ENCODE data around the gene STAG3. TPM values are rescaled to one million over a fixed set of nuclear protein-coding genes. Genes with fewer than 3 reads are reported as not detected.
"Not testable (repeated sequence)": the region's sequence is repeated elsewhere in the genome, so short reads cannot be mapped to it uniquely, and the experiment has no call there.

STAG3 gene
- total and polyA plus RNA-seq, 10 of the 15 experiments (the other 5 are each of a cell fraction or from before 2014, with no cell fraction given), result 73.0 to 306 (median 120) TPM

- H3K36me3 ChIP-seq (ENCODE audit: control insufficient read depth in 2 of 2, insufficient read depth in 2 of 2, low read length in 1 of 2); DNase-seq (ENCODE audit: low read depth, low spot score); intact Hi-C loops (cut with micrococcal nuclease; ENCODE audit: unreplicated experiment); FAIRE-seq; ATAC-seq; H3K79me2 ChIP-seq (ENCODE audit: control insufficient read depth, insufficient read depth, low read length); BruUV-seq (replicated peaks); H3K4me3 ChIP-seq; H4K20me1 ChIP-seq (ENCODE audit: control insufficient read depth, insufficient read depth); in situ Hi-C loops (cut with MboI); H3K9me3 ChIP-seq (replicated peaks; ENCODE audit: control insufficient read depth, insufficient read depth, low read length); H3K27me3 ChIP-seq (replicated peaks in 1 of 2; ENCODE audit: control insufficient read depth in 2 of 2, insufficient read depth in 2 of 2, low read length in 1 of 2): not testable (repeated sequence)
- ChIA-PET SMC1A (ENCODE audit: uncharacterized antibody, unreplicated experiment) (interaction anchor here (0.6 to 7.0 kb wide), 4 partner anchors 17 to 184 kb away, joined by 3 to 112 read pairs (median 20); partner anchors contain the start of gene PVRIG), POLR2A (interaction anchor here (5.8 kb wide), 1 partner anchor 17 kb away, joined by 60 read pairs; no protein-coding TSS in a partner anchor), CTCF (interaction anchor here (3.0 to 7.0 kb wide), 3 partner anchors 17 to 59 kb away, joined by 10 to 65 read pairs (median 56); no protein-coding TSS in a partner anchor), RAD21 (ENCODE audit: unreplicated experiment) (interaction anchor here (4.5 kb wide), 1 partner anchor 18 kb away, joined by 30 read pairs; no protein-coding TSS in a partner anchor)
- H3K4me2 ChIP-seq (ENCODE audit: control insufficient read depth, insufficient read depth), result peak overlapping the region; percentile 20; the same call in 1 of the 2 replicates
- 0 out of 2 replicates have a peak, but pooled peaks have one; percentile 4 for TF ChIP-seq YY1 (IDR thresholded peaks at IDR 0.05; ENCODE audit: low read depth, low read length)
- 96% methylated on average over 6 of the region's 6 CpGs for WGBS (ENCODE audit: insufficient coverage, insufficient replicate concordance, low lambda C conversion rate, missing lambda C conversion rate)
- peak overlapping the region; percentile 12; the same call in 1 of the 2 replicates for H3K9ac ChIP-seq (ENCODE audit: control insufficient read depth, insufficient read depth, low read length)
- H2AFZ ChIP-seq (ENCODE audit: control insufficient read depth, low read depth, low read length), result peak overlapping the region; percentile 70
- peaks cover 37% of the 10 kb centered on the region for H3K4me1 ChIP-seq (ENCODE audit: control insufficient read depth, insufficient read depth, low read length)
- H3K27ac ChIP-seq (ENCODE audit: control insufficient read depth, insufficient read depth), result peak overlapping the region; percentile 42
Measured at GRCh38 chr7:100192281-100192862, 14.7 kb downstream of the STAG3 start.

GRCh38 chr7:100192969-100193368, 15.3 kb downstream of the STAG3 start:
- Histone ChIP-seq H3K79me2 (ENCODE audit: control insufficient read depth, insufficient read depth, low read length) (no peaks in the 10 kb centered on the region), H4K20me1 (ENCODE audit: control insufficient read depth, insufficient read depth) (no peaks in the 10 kb centered on the region), H3K4me1 (ENCODE audit: control insufficient read depth, insufficient read depth, low read length) (peaks cover 37% of the 10 kb centered on the region), H2AFZ (ENCODE audit: control insufficient read depth, low read depth, low read length) (no peak overlapping the region), H3K27ac (ENCODE audit: control insufficient read depth, insufficient read depth) (peak overlapping the region; percentile 42), H3K4me3 (no peak overlapping the region), H3K9ac (ENCODE audit: control insufficient read depth, insufficient read depth, low read length) (no peak overlapping the region), H3K27me3 (replicated peaks in 1 of 2; ENCODE audit: control insufficient read depth in 2 of 2, insufficient read depth in 2 of 2, low read length in 1 of 2) (no peaks in the 10 kb centered on the region), H3K9me3 (replicated peaks; ENCODE audit: control insufficient read depth, insufficient read depth, low read length) (no peaks in the 10 kb centered on the region), H3K36me3 (ENCODE audit: control insufficient read depth in 2 of 2, insufficient read depth in 2 of 2, low read length in 1 of 2) (no peaks in the 10 kb centered on the region), H3K4me2 (ENCODE audit: control insufficient read depth, insufficient read depth) (no peak overlapping the region)
- ATAC-seq (no peak), DNase-seq (ENCODE audit: low read depth, low spot score) (no peak), FAIRE-seq (no peak)
- ChIA-PET CTCF (interaction anchor here (0.9 to 7.0 kb wide), 5 partner anchors 10 to 60 kb away, joined by 4 to 65 read pairs (median 10); no protein-coding TSS in a partner anchor), SMC1A (ENCODE audit: uncharacterized antibody, unreplicated experiment) (interaction anchor here (0.6 to 7.0 kb wide), 10 partner anchors 10 to 184 kb away, joined by 3 to 112 read pairs (median 4); partner anchors contain the start of genes LAMTOR4 and PVRIG), RAD21 (ENCODE audit: unreplicated experiment) (interaction anchor here (0.8 to 4.5 kb wide), 4 partner anchors 10 to 60 kb away, joined by 3 to 30 read pairs (median 4); partner anchors contain the start of gene LAMTOR4), POLR2A (interaction anchor here (5.8 kb wide), 1 partner anchor 16 kb away, joined by 60 read pairs; no protein-coding TSS in a partner anchor)
- BruUV-seq (replicated peaks), result no TSS peak
- intact Hi-C loops (cut with micrococcal nuclease; ENCODE audit: unreplicated experiment) (no loop called here), in situ Hi-C loops (cut with MboI) (no loop called here)
- 83% methylated on average over 3 of the region's 3 CpGs for WGBS (ENCODE audit: insufficient coverage, insufficient replicate concordance, low lambda C conversion rate, missing lambda C conversion rate)
- no peak for TF ChIP-seq FOXK2 (IDR thresholded peaks at IDR 0.05)
- no peak for TF ChIP-seq ASH2L (IDR thresholded peaks at IDR 0.05; ENCODE audit: borderline replicate concordance, low read depth)
- no peak for TF ChIP-seq NFIC (IDR thresholded peaks at IDR 0.05; ENCODE audit: low read depth, low read length)
- no peak for TF ChIP-seq CEBPB (IDR thresholded peaks at IDR 0.05; ENCODE audit: borderline replicate concordance in 1 of 2, low read depth in 2 of 2, low read length in 2 of 2)
- TF ChIP-seq USF2 (IDR thresholded peaks at IDR 0.05; ENCODE audit: borderline replicate concordance, low read depth, low read length), result no peak
- no peak for TF ChIP-seq EZH2 (IDR thresholded peaks at IDR 0.05; ENCODE audit: borderline replicate concordance, control insufficient read depth, low read depth, low read length)
- TF ChIP-seq JUNB (IDR thresholded peaks at IDR 0.05), result no peak
- no peak for TF ChIP-seq MLLT1 (IDR thresholded peaks at IDR 0.05)
- TF ChIP-seq ATF3 (IDR thresholded peaks at IDR 0.05; ENCODE audit: borderline replicate concordance, extremely low read depth, low read depth, low read length), result no peak
- no peak for TF ChIP-seq EP300 (IDR thresholded peaks at IDR 0.05; ENCODE audit: borderline replicate concordance in 1 of 2, control insufficient read depth in 1 of 2, low read depth in 2 of 2, low read length in 2 of 2)
- TF ChIP-seq SIX5 (IDR thresholded peaks at IDR 0.05; ENCODE audit: low read depth, low read length, severe bottlenecking), result no peak
